Measurements from ENCODE around the gene GPANK1.

- TF ChIP-seq KDM1A (IDR thresholded peaks at IDR 0.05) (no peak), PATZ1 (CRISPR knock-in tag; IDR thresholded peaks at IDR 0.05; ENCODE audit: borderline replicate concordance) (0 out of 2 replicates have a peak, but pooled peaks have one; percentile 28), PHF21A (IDR thresholded peaks at IDR 0.05; ENCODE audit: borderline replicate concordance, low read depth) (no peak), SMC3 (conservative IDR thresholded peaks at IDR 0.05; ENCODE audit: insufficient read depth, low read depth, low read length) (no peak), MEF2A (IDR thresholded peaks at IDR 0.05; ENCODE audit: control insufficient read depth, low read depth, low read length) (peak; percentile 3; the same call in 1 of the 2 replicates)
- TF ChIP-seq, protein P1, sequence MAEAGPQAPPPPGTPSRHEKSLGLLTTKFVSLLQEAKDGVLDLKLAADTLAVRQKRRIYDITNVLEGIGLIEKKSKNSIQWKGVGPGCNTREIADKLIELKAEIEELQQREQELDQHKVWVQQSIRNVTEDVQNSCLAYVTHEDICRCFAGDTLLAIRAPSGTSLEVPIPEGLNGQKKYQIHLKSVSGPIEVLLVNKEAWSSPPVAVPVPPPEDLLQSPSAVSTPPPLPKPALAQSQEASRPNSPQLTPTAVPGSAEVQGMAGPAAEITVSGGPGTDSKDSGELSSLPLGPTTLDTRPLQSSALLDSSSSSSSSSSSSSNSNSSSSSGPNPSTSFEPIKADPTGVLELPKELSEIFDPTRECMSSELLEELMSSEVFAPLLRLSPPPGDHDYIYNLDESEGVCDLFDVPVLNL (CRISPR knock-in tag; IDR thresholded peaks at IDR 0.05; ENCODE audit: low read depth): peak; percentile 15
- TF ChIP-seq, protein P2, sequence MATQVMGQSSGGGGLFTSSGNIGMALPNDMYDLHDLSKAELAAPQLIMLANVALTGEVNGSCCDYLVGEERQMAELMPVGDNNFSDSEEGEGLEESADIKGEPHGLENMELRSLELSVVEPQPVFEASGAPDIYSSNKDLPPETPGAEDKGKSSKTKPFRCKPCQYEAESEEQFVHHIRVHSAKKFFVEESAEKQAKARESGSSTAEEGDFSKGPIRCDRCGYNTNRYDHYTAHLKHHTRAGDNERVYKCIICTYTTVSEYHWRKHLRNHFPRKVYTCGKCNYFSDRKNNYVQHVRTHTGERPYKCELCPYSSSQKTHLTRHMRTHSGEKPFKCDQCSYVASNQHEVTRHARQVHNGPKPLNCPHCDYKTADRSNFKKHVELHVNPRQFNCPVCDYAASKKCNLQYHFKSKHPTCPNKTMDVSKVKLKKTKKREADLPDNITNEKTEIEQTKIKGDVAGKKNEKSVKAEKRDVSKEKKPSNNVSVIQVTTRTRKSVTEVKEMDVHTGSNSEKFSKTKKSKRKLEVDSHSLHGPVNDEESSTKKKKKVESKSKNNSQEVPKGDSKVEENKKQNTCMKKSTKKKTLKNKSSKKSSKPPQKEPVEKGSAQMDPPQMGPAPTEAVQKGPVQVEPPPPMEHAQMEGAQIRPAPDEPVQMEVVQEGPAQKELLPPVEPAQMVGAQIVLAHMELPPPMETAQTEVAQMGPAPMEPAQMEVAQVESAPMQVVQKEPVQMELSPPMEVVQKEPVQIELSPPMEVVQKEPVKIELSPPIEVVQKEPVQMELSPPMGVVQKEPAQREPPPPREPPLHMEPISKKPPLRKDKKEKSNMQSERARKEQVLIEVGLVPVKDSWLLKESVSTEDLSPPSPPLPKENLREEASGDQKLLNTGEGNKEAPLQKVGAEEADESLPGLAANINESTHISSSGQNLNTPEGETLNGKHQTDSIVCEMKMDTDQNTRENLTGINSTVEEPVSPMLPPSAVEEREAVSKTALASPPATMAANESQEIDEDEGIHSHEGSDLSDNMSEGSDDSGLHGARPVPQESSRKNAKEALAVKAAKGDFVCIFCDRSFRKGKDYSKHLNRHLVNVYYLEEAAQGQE (IDR thresholded peaks at IDR 0.05; ENCODE audit: borderline replicate concordance): no peak
- TF ChIP-seq, protein P2 (CRISPR knock-in tag; IDR thresholded peaks at IDR 0.05; ENCODE audit: low read depth): peak; percentile 75; the same call in 1 of the 2 replicates
- TF ChIP-seq, protein P3, sequence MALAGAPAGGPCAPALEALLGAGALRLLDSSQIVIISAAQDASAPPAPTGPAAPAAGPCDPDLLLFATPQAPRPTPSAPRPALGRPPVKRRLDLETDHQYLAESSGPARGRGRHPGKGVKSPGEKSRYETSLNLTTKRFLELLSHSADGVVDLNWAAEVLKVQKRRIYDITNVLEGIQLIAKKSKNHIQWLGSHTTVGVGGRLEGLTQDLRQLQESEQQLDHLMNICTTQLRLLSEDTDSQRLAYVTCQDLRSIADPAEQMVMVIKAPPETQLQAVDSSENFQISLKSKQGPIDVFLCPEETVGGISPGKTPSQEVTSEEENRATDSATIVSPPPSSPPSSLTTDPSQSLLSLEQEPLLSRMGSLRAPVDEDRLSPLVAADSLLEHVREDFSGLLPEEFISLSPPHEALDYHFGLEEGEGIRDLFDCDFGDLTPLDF (CRISPR knock-in tag; IDR thresholded peaks at IDR 0.05): peak; percentile 2; the same call in 1 of the 2 replicates
Measured at GRCh38 chr6:31665501-31666336, 922 bp upstream of the GPANK1 start, which contains the start of gene CSNK2B.
